LHCN-M2 (cell line): Measurements from ENCODE around the gene VPS9D1. TPM values are rescaled to one million over a fixed set of nuclear protein-coding genes. Genes with fewer than 3 reads are reported as not detected.
"Not testable (repeated sequence)": the region's sequence is repeated elsewhere in the genome, so short reads cannot be mapped to it uniquely, and the experiment has no call there.

ENCODE experiments used
- DNase-seq: peaks from one replicate; pipeline ENCODE4 v3.0.0-alpha.2; 2012; ENCODE audit warnings: low read depth
- total RNA-seq: library from RNA; depleted of rRNA; stranded (reverse); fragments of >200 nt; gene quantifications from 2 replicates; pipeline ENCODE4 v1.2.3, GENCODE V29; 2014

VPS9D1 gene
- total RNA-seq, 1 experiment from 2014 or later = 10.0 TPM

GRCh38 chr16:89709716-89710432, 10.8 kb downstream of the VPS9D1 start:
- DNase-seq = no peak

- DNase-seq = no peak
Observed at GRCh38 chr16:89709166-89709565, 11.5 kb downstream of the VPS9D1 start.

DNA sequence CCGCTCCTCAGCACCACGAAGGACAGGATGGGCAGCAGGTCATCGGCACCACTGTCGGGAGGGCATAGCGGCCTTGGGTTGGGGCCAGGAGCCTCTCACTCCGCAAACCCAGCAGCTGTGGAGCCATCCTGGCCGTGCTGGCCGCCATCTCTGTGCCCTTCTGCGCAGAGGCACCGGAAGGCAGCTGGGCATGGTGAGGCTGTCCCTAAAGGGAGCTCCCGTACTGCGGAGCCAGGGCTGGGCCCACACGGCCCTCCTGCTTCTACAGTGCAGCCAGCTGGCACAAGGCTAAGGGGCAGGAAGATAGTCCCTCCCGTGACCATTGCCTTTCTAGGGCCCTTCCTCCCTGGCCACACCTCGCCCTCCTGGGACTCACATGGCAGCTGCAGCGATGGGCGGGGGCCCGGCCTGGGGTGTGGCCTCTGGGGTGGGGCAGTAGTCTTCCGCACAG, 12.2 kb downstream of the VPS9D1 start:
- DNase-seq = no peak

GRCh38 chr16:89707695-89708094, 13.0 kb downstream of the VPS9D1 start:
- DNase-seq = no peak

GRCh38 chr16:89706518-89707260, 14.0 kb downstream of the VPS9D1 start:
- no peak for DNase-seq

- DNase-seq = no peak
Observed at GRCh38 chr16:89705006-89705405, 15.7 kb downstream of the VPS9D1 start.

GRCh38 chr16:89704281-89704680, 16.4 kb downstream of the VPS9D1 start:
- no peak for DNase-seq

DNA sequence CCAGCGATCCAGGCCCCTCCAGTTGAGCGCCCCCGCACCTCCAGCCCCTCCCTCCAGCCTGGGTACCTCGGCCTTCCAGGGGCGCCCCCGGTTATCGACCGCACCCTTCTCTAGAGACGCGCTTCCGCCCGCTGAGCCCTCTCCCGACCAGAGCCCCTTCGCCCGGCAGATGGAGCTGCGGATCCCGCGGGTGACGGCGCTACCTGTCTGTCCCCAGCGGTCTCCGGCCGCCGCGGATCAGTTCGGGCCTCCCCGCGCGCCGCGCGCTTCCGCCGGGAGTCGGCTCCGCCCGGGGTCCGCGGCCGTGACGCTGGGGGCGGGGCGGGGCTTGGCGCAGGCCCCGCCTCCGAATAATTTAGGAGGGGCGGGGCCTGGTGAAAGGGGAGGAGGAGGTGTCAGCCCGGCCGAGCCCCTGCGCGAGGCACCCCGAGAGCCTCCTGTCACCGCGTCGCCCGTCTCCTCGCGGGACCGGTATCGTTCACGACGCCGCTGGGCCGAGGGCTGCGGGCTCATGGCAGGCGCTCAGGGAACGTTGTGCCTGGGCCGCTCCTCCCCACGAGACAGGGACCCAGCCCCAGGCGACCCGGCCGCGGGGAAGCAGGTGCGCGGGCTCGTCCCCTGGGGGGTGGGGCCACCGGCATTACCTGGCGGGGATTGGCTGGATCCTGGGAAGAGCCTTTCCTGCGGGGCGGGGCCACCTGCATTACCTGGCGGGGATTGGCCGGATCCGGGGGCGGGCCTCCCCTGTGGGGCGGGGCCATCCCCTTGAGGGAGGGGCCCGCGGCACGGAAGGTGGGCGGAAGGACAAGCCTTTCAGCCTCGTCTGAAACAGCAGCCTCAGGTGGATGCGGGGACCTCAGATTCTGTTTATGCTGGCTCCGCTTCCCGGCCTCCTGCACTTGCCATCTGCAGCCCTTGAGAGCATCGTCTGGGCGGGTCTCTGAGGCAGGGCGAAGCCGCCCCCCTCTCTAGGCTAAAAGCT, 19.0 kb downstream of the VPS9D1 start, which contains the start of gene SPATA2L:
Gene SPATA2L, minus strand, starts transcription at position 281 of the 982 bp plus-strand sequence. CDS start 473 bp downstream, outside the sequence.
- DNase-seq = peak; percentile 55

DNA sequence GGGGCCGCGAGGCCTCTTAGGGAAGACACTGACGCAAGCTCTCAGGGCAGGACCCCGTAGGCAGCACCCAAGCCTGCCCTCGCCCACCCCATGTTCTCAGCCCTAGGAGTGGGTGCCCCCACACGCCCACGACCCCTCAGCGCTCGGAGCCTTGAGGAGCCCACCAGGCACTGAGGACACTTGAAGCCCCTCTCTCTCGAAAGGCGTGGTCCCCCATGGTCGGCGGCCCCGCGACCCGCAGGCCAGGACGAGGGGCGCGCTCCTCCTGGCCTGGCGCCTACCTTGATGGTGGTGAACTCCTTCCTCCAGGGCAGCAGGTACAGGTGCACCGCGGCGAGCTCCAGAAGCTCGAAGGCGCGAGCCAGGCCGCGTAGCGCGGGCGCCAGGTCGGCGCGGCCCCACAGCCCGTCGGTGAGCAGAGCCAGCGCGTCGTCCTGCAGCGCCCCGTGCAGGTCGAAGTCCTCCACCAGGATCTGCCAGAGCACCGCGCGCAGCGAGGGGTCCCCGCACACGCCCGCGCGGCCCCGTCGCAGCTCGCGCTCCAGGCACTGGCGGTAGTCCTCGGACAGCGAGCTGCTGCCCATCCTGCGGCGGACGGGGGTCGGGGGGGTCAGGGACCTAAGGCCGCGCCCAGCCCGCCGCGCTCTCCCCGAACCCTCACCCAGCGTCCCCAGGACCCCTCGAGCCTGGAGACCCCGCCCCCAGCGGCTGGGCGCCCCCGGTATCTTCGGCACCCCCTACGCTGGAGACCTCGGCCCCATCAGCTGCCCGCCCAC, 19.9 kb downstream of the VPS9D1 start:
- DNase-seq = no peak

GRCh38 chr16:89700100-89700648, 20.5 kb downstream of the VPS9D1 start:
- peak; percentile 95 for DNase-seq

DNA sequence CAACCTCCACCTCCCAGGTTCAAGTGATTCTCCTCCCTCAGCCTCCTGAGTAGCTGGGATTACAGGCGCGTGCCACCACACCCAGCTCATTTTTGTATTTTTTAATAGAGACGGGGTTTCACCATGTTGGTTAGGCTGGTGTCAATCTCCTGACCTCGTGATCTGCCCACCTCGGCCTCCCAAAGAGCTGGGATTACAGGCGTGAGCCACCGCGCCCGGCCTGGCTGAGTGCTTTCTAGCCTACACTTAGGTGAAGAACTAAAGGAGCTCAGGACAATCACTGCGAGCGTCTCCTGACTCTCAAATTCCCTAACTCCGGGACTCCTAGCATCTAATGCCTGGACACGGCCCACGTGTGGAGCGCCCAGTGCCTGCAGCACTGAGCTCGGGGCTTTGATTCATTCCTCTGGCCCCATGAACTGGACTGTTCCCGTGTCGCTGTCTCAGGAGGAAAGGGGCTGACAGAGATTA, 21.0 kb downstream of the VPS9D1 start:
- DNase-seq = not testable (repeated sequence)

GRCh38 chr16:89698717-89699116, 22.0 kb downstream of the VPS9D1 start:
- not testable (repeated sequence) for DNase-seq

GRCh38 chr16:89697616-89698331, 22.9 kb downstream of the VPS9D1 start:
- DNase-seq = no peak

GRCh38 chr16:89697161-89697615, 23.5 kb downstream of the VPS9D1 start:
- no peak for DNase-seq

GRCh38 chr16:89696670-89697128, 24.0 kb downstream of the VPS9D1 start:
- DNase-seq = no peak

- DNase-seq = no peak
Observed at GRCh38 chr16:89695875-89696669, 24.6 kb downstream of the VPS9D1 start.

- no peak for DNase-seq
Observed at GRCh38 chr16:89695086-89695874, 25.4 kb downstream of the VPS9D1 start.

- not testable (repeated sequence) for DNase-seq
Observed at GRCh38 chr16:89694784-89695085, 26.0 kb downstream of the VPS9D1 start.
